GM12875 (cell line): ENCODE results near the gene KLHDC7B.
"Not testable (repeated sequence)": the region's sequence is repeated elsewhere in the genome, so short reads cannot be mapped to it uniquely, and the experiment has no call there.

Source experiments
- H3K4me3 ChIP-seq: one replicate; pipeline ENCODE4 v1.5.1; 2011; ENCODE audit warnings: low read depth, low read length, control low read depth
- TF ChIP-seq, protein P1 (sequence below): IDR thresholded peaks from 2 replicates; pipeline ENCODE4 v1.5.1; 2011; ENCODE audit warnings: low read depth, mild to moderate bottlenecking, control low read depth, inconsistent platforms, low read length, moderate library complexity, borderline replicate concordance; ENCODE audit not compliant: insufficient read depth

KLHDC7B gene

DNA sequence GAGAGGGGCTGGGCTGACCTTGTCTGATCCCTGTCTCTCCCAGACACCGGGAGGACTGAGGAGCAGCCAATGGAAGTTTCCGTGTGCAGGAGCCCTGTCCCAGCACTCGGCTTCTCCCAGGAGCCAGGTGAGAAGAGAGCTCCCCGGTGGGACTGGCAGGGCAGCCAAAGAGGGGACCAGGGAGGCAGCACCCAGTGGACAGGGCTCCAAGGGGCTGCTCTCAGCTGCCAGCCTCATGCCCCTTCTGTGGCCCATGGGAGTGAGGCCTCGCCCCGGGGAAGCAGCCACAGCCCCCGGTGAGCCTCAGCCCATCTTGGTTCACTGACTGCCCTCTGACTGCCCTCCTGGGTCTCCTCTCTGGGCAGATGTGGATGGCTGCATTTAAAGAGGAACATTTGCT, 27.1 kb upstream of the KLHDC7B start:
- H3K4me3 ChIP-seq, result no peak overlapping the region
- TF ChIP-seq, protein P1, sequence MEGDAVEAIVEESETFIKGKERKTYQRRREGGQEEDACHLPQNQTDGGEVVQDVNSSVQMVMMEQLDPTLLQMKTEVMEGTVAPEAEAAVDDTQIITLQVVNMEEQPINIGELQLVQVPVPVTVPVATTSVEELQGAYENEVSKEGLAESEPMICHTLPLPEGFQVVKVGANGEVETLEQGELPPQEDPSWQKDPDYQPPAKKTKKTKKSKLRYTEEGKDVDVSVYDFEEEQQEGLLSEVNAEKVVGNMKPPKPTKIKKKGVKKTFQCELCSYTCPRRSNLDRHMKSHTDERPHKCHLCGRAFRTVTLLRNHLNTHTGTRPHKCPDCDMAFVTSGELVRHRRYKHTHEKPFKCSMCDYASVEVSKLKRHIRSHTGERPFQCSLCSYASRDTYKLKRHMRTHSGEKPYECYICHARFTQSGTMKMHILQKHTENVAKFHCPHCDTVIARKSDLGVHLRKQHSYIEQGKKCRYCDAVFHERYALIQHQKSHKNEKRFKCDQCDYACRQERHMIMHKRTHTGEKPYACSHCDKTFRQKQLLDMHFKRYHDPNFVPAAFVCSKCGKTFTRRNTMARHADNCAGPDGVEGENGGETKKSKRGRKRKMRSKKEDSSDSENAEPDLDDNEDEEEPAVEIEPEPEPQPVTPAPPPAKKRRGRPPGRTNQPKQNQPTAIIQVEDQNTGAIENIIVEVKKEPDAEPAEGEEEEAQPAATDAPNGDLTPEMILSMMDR, result no peak

DNA sequence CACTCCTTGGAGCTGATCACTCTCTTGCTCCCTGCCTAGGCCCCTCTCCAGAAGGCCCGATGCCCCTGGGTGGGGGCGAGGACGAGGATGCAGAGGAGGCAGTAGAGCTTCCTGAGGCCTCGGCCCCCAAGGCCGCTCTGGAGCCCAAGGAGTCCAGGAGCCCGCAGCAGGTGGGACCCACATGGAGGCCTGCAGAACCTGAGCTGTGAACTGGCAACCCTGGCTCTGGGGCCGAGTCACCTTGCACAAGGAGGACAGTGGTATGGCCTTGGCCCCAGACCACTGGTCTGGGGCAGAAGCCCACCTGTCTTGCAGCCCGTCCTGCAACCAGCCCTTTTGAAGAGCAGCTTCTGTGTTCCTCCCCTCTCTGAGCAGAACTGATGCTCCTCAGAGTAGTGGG, 26.5 kb upstream of the KLHDC7B start:
- TF ChIP-seq, protein P1, result no peak
- no peak overlapping the region for H3K4me3 ChIP-seq

DNA sequence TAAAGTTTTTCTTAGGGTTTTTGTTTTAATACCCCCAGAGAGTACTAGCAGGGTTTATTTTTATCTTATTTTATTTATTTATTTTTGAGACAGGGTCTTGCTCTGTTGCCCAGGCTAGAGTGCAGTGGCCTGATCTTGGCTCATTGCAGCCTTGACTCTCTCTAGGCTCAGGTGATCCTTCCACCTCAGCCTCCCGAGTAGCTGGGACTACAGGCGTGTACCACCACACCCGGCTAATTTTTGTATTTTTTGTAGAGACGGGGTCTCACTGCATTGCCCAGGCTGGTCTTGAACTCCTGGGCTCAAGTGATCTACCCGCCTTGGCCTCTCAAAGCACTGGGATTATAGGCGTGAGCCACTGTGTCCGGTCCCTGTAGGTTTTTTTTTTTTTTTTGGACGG, 25.5 kb upstream of the KLHDC7B start:
- H3K4me3 ChIP-seq, result not testable (repeated sequence)

DNA sequence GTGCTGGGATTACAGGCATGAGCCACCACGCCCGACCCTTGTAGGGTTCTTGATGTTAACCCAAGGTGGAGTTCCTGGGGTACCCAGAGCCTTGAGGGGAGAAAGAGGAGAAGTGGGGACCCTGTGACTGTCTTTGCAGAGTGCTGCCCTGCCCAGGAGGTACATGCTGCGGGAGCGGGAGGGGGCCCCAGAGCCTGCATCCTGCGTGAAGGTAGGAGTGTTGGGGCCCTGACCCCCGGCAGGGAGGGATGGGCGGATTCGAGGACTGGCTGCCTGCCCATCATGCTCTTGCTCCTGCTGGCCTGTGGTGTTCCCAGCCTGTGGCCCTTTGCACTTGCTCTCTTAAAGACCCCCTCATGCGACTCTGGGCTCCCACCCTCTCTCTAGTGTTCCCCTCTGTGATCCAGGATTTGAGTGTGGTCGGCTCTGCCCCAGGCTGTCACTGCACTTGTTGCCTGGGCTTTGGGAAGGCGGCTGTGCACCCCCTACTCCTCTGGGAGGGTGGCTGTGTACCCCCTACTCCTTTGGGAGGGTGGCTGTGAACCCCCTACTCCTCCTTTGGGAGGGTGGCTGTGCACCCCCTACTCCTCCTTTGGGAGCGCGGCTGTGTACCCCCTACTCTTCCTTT, 24.8 kb upstream of the KLHDC7B start:
- TF ChIP-seq, protein P1, result no peak
- H3K4me3 ChIP-seq, result no peak overlapping the region

DNA sequence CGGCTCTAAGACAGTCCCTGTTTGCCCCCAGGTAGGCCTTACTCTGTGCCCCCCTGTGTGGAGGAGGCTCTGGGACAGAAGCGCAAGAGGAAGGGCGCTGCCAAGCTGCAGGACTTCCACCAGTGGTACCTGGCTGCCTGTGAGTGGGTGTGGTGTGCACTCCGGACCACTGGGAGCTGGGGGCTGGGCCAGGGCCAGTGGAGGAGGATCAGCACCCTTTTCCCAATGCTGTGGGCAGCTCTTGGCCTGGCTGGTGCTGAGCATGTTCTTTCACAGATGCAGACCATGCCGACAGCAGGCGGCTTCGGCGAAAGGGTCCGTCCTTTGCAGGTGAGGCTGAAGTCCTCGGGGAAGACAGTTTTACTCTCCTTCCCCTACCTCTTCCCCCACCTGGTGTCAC, 24.0 kb upstream of the KLHDC7B start:
- no peak overlapping the region for H3K4me3 ChIP-seq
- TF ChIP-seq, protein P1, result no peak

DNA sequence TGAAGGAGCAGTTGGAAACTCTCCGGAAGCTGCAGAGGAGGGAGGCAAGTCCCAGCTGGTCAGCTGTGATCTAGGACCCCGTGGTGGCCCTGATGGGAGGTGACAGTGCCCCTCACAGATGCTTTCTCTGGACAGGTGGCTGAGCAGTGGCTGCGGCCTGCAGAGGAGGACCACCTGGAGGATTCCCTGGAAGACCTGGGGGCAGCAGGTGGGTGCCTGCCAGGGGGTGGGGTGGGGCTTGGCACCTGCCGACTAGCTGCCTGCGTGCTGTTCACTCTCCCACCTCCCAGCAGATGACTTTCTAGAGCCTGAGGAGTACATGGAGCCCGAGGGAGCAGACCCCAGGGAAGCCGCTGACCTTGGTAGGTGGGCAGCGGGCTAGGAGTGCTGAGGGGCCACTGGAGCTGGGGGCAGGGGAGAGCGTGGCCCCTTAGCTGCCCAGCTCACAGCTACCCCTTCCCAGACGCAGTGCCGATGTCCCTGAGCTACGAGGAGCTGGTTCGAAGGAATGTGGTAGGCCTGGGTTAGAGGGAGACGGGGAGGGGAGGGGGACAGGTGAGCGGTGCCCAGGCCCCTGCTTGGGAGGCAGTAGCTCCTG, 23.4 kb upstream of the KLHDC7B start:
- H3K4me3 ChIP-seq, result no peak overlapping the region
- TF ChIP-seq, protein P1, result no peak

DNA sequence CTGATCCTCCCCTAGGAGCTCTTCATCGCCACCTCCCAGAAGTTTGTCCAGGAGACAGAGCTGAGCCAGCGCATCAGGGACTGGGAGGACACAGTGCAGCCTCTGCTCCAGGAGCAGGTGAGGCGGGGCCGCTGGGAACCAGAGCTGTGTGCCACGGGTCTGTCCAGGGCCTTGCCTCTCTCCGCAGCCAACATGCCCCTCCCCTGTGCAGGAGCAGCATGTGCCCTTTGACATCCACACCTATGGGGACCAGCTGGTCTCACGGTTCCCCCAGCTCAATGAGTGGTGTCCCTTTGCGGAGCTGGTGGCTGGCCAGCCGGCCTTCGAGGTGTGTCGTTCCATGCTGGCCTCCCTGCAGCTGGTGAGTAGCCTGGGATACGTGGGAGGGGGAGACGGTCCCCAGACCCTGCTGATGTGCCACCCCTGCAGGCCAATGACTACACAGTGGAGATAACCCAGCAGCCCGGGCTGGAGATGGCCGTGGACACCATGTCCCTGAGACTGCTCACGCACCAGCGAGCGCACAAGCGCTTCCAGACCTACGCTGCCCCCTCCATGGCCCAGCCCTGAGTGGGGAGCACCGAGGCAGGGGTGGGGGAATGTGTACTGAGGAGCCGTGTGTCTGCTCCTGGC, 22.8 kb upstream of the KLHDC7B start:
- no peak overlapping the region for H3K4me3 ChIP-seq
- TF ChIP-seq, protein P1, result no peak
